Natural killer cell (primary cell): ENCODE results near the gene PCNX1. TPM values are rescaled to one million over a fixed set of nuclear protein-coding genes. Genes with fewer than 3 reads are reported as not detected.

Experiments
- ATAC-seq, 3 donors: fragments of 150-1000 bp in 2 of 3; fragments of 200-7000 bp in 1 of 3; cut with Tn5 transposase; 1 replicate in 1 of 3; 2 replicates in 2 of 3; pipeline ENCODE4 v1.10.0; 2021; ENCODE audit warnings: mild to moderate bottlenecking in 2 of 3, moderate library complexity in 2 of 3
- DNase-seq, 2 donors: peaks; one replicate each; pipeline versions ENCODE4 v3.0.0 to v3.0.0-alpha.2; 2013 to 2021; ENCODE audit warnings: mixed read lengths in 1 of 2
- H3K27ac ChIP-seq: one replicate; pipeline ENCODE4 v1.5.1; 2013; ENCODE audit warnings: mild to moderate bottlenecking, low read length
- H3K27me3 ChIP-seq: one replicate; pipeline ENCODE4 v1.6.1; 2013; ENCODE audit warnings: low read length; ENCODE audit not compliant: control insufficient read depth, insufficient read depth
- H3K36me3 ChIP-seq: one replicate; pipeline ENCODE4 v1.6.1; 2013; ENCODE audit warnings: low read length; ENCODE audit not compliant: control insufficient read depth, insufficient read depth
- H3K4me1 ChIP-seq: one replicate; pipeline ENCODE4 v1.6.1; 2013; ENCODE audit warnings: low read length; ENCODE audit not compliant: control insufficient read depth, insufficient read depth
- H3K4me3 ChIP-seq: one replicate; pipeline ENCODE4 v1.5.1; 2013; ENCODE audit warnings: low read length
- H3K9me3 ChIP-seq: one replicate; pipeline ENCODE4 v1.6.1; 2013; ENCODE audit warnings: low read length; ENCODE audit not compliant: control insufficient read depth, insufficient read depth
- H3K27ac Mint-ChIP-seq, 2 donors: one replicate each; pipeline ENCODE4 v1.8.0; 2022; ENCODE audit warnings: mild to moderate bottlenecking in 2 of 2, mixed read lengths in 2 of 2, moderate library complexity in 1 of 2
- H3K27me3 Mint-ChIP-seq, 2 donors: one replicate each; pipeline ENCODE4 v1.8.0; 2022; ENCODE audit warnings: low read depth in 2 of 2, mixed read lengths in 2 of 2
- H3K36me3 Mint-ChIP-seq: one replicate; pipeline ENCODE4 v1.8.0; 2022; ENCODE audit warnings: mixed read lengths
- H3K4me1 Mint-ChIP-seq, 2 donors: one replicate each; pipeline ENCODE4 v1.8.0; 2022; ENCODE audit warnings: mixed read lengths in 2 of 2
- H3K4me3 Mint-ChIP-seq: one replicate; pipeline ENCODE4 v1.8.0; 2022; ENCODE audit warnings: mild to moderate bottlenecking, moderate library complexity, mixed read lengths
- H3K9me3 Mint-ChIP-seq, 2 donors: one replicate each; pipeline ENCODE4 v1.8.0; 2022; ENCODE audit warnings: mixed read lengths in 2 of 2
- CTCF ChIP-seq: fragments of 200-600 bp; IDR thresholded peaks from one replicate; pipeline ENCODE4 v1.8.0; 2022; ENCODE audit warnings: antibody characterized with exemption
- WGBS: methylation state at CpG from one replicate; pipeline ENCODE4 v1.1.7; 2013; ENCODE audit warnings: missing lambda C conversion rate; ENCODE audit not compliant: insufficient coverage; 5-methylcytosine and 5-hydroxymethylcytosine counted together
- intact Hi-C: fragments of 100-400 bp; cut with micrococcal nuclease; formaldehyde crosslinking; loops from one replicate; pipeline ENCODE4 v1.14.2; 2022
- total RNA-seq, 4 donors: library from RNA; stranded (reverse); fragments of 120-200 nt in 1 of 4; gene quantifications; one replicate each; pipeline versions ENCODE4 v1.2.3 to v1.2.4, GENCODE V29; 2013 to 2022

PCNX1 gene
- total RNA-seq, 3 donors from 2014 or later (not counting 1 experiment from before 2014, with no cell fraction given): 79.8 to 124 (median 119) TPM

GRCh38 chr14:70988452-70988851, 81.2 kb downstream of the PCNX1 start:
- no peaks in the 10 kb centered on the region for H3K36me3 ChIP-seq
- H3K27me3 Mint-ChIP-seq: no peaks in the 10 kb centered on the region
- H3K4me1 Mint-ChIP-seq: peaks cover 13 to 15% of the 10 kb centered on the region in 2 donors
- peak in 1 of 2 donors; percentile 40 for DNase-seq
- intact Hi-C loops: no loop called here
- peak overlapping the region; percentile 11 for H3K4me3 ChIP-seq
- no peaks in the 10 kb centered on the region for H3K36me3 Mint-ChIP-seq
- peak overlapping the region; percentile 76 for H3K4me3 Mint-ChIP-seq
- ATAC-seq: peak; percentile 48 to 71 (median 68)
- peak overlapping the region; percentile 55 for H3K27ac ChIP-seq
- H3K27ac Mint-ChIP-seq: peak overlapping the region; percentile 80
- no peaks in the 10 kb centered on the region for H3K9me3 ChIP-seq
- peaks cover 6% of the 10 kb centered on the region for H3K4me1 ChIP-seq
- WGBS: 73% methylated on average over 10 of the region's 10 CpGs
- no peaks in the 10 kb centered on the region for H3K9me3 Mint-ChIP-seq
- TF ChIP-seq CTCF: no peak
- H3K27me3 ChIP-seq: no peaks in the 10 kb centered on the region

GRCh38 chr14:70993931-70994330, 86.7 kb downstream of the PCNX1 start:
- intact Hi-C loops: no loop called here
- Histone ChIP-seq H3K4me3 (no peak overlapping the region), H3K27ac (no peak overlapping the region), H3K36me3 (peaks cover 5% of the 10 kb centered on the region), H3K4me1 (peaks cover 12% of the 10 kb centered on the region), H3K27me3 (no peaks in the 10 kb centered on the region), H3K9me3 (no peaks in the 10 kb centered on the region)
- Mint-ChIP-seq H3K9me3 (no peaks in the 10 kb centered on the region), H3K36me3 (no peaks in the 10 kb centered on the region), H3K27me3 (no peaks in the 10 kb centered on the region), H3K4me3 (no peak overlapping the region), H3K27ac (no peak overlapping the region), H3K4me1 (peaks cover 19 to 21% of the 10 kb centered on the region in 2 donors)
- ATAC-seq (no peak), DNase-seq (no peak)
- no peak for TF ChIP-seq CTCF

GRCh38 chr14:70995211-70995610, 88.0 kb downstream of the PCNX1 start:
- H3K27ac ChIP-seq: no peak overlapping the region
- no peaks in the 10 kb centered on the region for H3K27me3 Mint-ChIP-seq
- H3K36me3 ChIP-seq: peaks cover 5% of the 10 kb centered on the region
- peaks cover 10% of the 10 kb centered on the region for H3K4me1 ChIP-seq
- H3K4me3 ChIP-seq: no peak overlapping the region
- peaks cover 29 to 34% of the 10 kb centered on the region in 2 donors for H3K4me1 Mint-ChIP-seq
- 86% methylated on average over 1 of the region's 1 CpG for WGBS
- ATAC-seq: no peak
- DNase-seq: no peak
- no peaks in the 10 kb centered on the region for H3K9me3 ChIP-seq
- no peaks in the 10 kb centered on the region for H3K36me3 Mint-ChIP-seq
- no peak for TF ChIP-seq CTCF
- intact Hi-C loops: no loop called here
- H3K4me3 Mint-ChIP-seq: no peak overlapping the region
- H3K27me3 ChIP-seq: no peaks in the 10 kb centered on the region
- peak overlapping the region; percentile 61 to 73 for H3K27ac Mint-ChIP-seq
- no peaks in the 10 kb centered on the region for H3K9me3 Mint-ChIP-seq

- peak overlapping the region; percentile 7 for H3K4me3 Mint-ChIP-seq
- intact Hi-C loops: no loop called here
These were observed 88.4 kb downstream of the PCNX1 start for GRCh38 chr14:70995671-70996070.

More at GRCh38 chr14:70995671-70996070, 88.4 kb downstream of the PCNX1 start:
- H3K9me3 ChIP-seq: no peaks in the 10 kb centered on the region
- TF ChIP-seq CTCF: no peak
- H3K27ac ChIP-seq: no peak overlapping the region
- no peaks in the 10 kb centered on the region for H3K9me3 Mint-ChIP-seq
- peak in 1 of 3 donors; percentile 31 for ATAC-seq
- no peaks in the 10 kb centered on the region for H3K27me3 Mint-ChIP-seq
- H3K27me3 ChIP-seq: no peaks in the 10 kb centered on the region
- no peak overlapping the region for H3K4me3 ChIP-seq
- WGBS: 67% methylated on average over 3 of the region's 3 CpGs
- peaks cover 12% of the 10 kb centered on the region for H3K4me1 ChIP-seq
- H3K4me1 Mint-ChIP-seq: peaks cover 29 to 35% of the 10 kb centered on the region in 2 donors
- peak overlapping the region; percentile 61 to 73 for H3K27ac Mint-ChIP-seq
- DNase-seq: no peak
- H3K36me3 ChIP-seq: peaks cover 5% of the 10 kb centered on the region
- H3K36me3 Mint-ChIP-seq: no peaks in the 10 kb centered on the region
